GM19099 (cell line): Measurements from ENCODE around the gene TADA3.

Experiments
- POLR2A ChIP-seq: IDR thresholded peaks from 3 replicates; pipeline ENCODE4 v1.6.1; 2011; ENCODE audit warnings: low read depth; ENCODE audit not compliant: insufficient read length; ENCODE audit errors: extremely low read depth

The TADA3 gene

GRCh38 chr3:9767418-9767817 lies 24.9 kb downstream of the TADA3 start:
- no peak for TF ChIP-seq POLR2A

GRCh38 chr3:9765865-9766264 lies 26.4 kb downstream of the TADA3 start:
- no peak for TF ChIP-seq POLR2A

DNA sequence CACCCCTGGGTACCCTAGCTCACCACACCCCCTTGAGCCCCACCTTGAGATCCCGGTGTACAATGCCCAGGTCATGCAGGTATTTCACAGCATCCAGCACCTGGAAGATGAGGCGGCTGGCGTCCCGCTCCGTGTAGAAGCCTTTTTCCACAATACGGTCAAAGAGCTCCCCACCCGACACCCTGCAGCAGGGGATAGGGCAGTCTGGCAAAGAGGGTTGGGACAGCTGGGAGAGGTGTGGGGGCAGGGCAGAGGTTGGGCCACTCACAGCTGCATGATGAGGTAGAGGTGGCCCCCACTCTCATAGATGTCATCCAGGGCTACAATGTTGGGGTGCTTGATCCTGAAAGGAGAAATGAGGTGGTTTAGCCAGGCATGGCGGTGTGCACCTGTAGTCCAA lies 29.4 kb downstream of the TADA3 start:
- no peak for TF ChIP-seq POLR2A

DNA sequence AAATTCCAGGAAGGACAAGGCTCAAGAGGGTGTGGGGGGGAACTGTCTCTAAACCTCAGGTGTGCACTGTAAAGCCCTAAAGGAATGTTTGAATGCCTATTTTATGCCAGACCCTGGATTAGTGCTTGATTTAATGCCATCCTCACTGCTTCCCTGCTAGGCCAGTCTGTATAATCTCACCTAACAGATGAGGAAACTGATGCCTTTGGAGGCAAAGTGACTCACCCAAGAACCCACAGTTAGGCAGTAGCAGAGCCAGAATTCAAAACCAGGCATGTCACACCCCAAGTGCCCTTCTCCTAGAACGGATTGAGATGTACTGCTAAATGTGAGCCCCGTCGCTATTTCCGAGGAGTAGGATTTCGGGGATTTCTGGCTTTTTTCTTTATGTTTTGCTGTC lies 30.4 kb downstream of the TADA3 start:
- TF ChIP-seq POLR2A, result no peak

DNA sequence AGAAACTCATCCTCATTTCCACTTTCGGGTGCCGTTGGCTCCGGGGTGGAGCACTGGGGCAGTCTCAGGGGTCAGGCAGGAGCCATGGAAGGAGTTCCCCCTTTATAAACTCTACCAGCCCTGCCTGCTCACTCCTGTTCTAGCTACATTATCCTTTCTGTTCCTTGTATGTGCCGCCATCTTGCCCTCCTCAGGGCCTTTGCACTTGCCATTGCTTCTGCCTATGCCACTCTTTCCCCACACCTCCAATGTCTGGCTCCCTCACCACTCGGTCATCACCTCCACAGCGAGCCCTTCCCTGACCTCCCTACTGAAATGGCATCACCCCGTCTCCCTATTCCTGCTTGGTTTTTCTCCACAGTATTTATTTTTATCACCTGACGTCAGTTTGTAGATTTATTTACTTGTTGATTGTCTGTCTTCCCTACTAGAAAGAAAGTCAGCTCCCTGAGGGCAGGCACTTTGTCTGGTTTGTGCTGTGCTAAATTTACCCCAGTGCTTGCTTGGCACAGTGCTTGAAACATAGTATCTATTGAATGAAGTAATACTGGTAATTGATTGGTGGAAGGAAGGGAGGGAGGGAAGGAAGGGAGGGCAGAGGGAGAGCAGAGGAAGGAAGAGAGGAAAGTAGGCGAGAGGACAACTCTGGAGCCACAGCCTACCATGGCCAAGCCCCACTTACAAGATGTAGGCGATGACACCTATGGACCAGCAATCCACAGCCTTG lies 31.3 kb downstream of the TADA3 start:
- TF ChIP-seq POLR2A, result no peak

DNA sequence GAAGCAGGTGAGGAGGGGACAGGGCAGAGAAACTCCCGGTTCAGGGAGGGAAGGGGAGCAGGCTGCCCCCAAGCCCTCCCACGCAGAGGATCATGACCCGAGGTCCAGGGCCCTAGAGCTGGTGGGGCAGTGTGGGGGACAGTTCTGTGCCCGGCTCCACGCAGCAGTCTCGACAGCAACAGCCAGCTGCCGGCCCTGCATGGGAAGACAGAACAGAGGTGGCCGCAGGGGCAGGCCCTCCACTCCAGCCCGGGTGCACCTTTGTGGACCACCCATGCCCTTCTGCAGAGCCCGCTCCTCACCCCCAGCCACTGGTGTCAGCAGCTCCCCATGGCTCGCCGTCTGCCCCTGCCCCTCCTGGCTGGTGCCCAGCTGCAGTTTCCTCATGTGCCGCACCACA lies 34.8 kb downstream of the TADA3 start:
- TF ChIP-seq POLR2A, result no peak

DNA sequence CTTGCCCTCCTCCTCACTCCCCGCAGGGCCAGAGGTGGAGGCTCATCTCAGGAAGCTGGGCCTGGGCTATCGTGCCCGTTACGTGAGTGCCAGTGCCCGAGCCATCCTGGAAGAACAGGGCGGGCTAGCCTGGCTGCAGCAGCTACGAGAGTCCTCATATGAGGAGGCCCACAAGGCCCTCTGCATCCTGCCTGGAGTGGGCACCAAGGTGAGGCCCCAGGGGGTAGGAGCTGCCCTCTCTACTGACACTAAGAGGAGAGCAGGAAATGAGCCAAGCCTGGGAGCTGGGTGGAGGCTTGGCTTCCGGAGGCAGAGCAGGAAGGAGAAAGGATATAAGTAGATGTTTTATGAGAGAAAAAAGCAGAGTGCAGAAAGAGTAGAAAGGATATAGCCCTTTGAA lies 37.6 kb downstream of the TADA3 start:
- TF ChIP-seq POLR2A, result no peak

- TF ChIP-seq POLR2A, result no peak
Measured at GRCh38 chr3:9750556-9751411, 41.5 kb downstream of the TADA3 start.

GRCh38 chr3:9749645-9750555 lies 42.4 kb downstream of the TADA3 start, which contains the start of gene OGG1:
Gene OGG1 (plus strand): TSS chr3:9749952. CDS start chr3:9750287, 335 bp downstream.
- peak; percentile 70 for TF ChIP-seq POLR2A

DNA sequence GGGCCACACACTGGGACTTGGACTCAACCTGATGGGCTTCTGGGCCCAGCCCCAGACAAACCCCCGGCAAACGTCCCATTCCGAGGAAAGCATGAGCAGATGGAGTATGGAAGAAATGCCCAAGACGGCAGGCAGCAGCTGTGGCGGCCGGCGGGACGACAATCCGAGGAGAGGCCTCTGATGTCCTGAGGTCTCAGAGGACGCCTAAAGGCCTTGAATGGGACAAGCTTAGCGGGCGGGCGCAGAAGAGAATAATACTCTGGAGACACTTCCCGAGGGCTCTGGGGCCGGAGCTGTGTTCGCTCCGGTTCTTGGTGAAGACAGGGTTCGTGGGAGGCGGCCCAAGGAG lies 43.0 kb downstream of the TADA3 start:
- TF ChIP-seq POLR2A, result no peak

- TF ChIP-seq POLR2A, result no peak
Measured at GRCh38 chr3:9748031-9748430, 44.2 kb downstream of the TADA3 start.

GRCh38 chr3:9747267-9747666 lies 45.0 kb downstream of the TADA3 start:
- no peak for TF ChIP-seq POLR2A

- no peak for TF ChIP-seq POLR2A
Measured at GRCh38 chr3:9746330-9746729, 45.9 kb downstream of the TADA3 start.

DNA sequence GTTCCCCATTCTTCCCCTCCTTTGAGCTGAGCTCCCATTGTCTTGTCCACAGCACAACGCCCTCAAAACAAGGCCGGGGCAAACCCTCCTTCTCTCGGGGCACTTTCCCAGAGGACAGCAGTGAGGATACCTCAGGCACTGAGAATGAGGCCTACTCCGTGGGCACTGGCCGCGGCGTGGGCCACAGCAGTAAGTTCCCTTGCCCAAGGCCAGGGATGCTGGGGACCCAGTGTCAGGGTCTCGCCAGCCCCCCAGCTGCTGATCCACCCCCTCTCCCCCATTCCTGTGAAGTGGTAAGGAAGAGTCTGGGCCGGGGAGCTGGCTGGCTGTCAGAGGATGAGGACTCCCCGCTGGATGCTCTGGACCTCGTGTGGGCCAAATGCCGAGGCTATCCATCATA lies 46.8 kb downstream of the TADA3 start:
- TF ChIP-seq POLR2A, result no peak

GRCh38 chr3:9744162-9744561 lies 48.1 kb downstream of the TADA3 start:
- no peak for TF ChIP-seq POLR2A

GRCh38 chr3:9743548-9743947 lies 48.7 kb downstream of the TADA3 start:
- TF ChIP-seq POLR2A, result no peak

DNA sequence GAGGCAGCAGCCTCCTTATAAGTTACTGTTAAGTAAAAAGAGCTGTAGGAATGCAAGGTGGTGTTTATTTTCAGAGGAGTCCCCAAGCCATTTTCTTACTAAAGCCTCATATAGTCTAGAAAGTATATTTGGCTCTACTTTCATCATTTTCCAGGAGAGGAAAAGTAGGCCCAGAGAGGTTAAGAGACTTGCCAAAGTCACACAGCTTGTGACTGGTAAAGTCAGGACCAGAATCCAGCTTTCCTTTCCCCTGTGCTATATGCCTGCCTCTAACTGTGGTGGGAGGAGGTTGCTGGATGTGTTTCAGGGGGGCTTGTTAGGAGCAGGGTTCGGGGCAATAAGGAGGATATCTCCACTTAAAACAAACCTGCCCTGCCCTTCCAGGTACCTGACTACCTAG lies 49.7 kb downstream of the TADA3 start:
- no peak for TF ChIP-seq POLR2A
